ENCODE measurements around the gene RALB.

RALB gene

GRCh38 chr2:120338015-120338414, 85.4 kb downstream of the RALB start:
- DNase-seq (ENCODE audit: low read depth in 2 of 2), result no peak

- no peak for DNase-seq (ENCODE audit: low read depth in 2 of 2)
Observed at GRCh38 chr2:120341977-120342376, 89.3 kb downstream of the RALB start.

GRCh38 chr2:120342446-120342845, 89.8 kb downstream of the RALB start:
- DNase-seq (ENCODE audit: low read depth in 2 of 2), result no peak

- DNase-seq (ENCODE audit: low read depth in 2 of 2), result no peak
Observed at GRCh38 chr2:120343100-120343432, 90.4 kb downstream of the RALB start.

- peak; percentile 23 to 53 for DNase-seq (ENCODE audit: low read depth in 2 of 2)
Observed at GRCh38 chr2:120343433-120344105, 90.9 kb downstream of the RALB start.
